Measurements from ENCODE around the gene CUL3. TPM values are rescaled to one million over a fixed set of nuclear protein-coding genes. Genes with fewer than 3 reads are reported as not detected.

The CUL3 gene
- total RNA-seq, 1 experiment from 2014 or later, result 79.8 TPM

DNA sequence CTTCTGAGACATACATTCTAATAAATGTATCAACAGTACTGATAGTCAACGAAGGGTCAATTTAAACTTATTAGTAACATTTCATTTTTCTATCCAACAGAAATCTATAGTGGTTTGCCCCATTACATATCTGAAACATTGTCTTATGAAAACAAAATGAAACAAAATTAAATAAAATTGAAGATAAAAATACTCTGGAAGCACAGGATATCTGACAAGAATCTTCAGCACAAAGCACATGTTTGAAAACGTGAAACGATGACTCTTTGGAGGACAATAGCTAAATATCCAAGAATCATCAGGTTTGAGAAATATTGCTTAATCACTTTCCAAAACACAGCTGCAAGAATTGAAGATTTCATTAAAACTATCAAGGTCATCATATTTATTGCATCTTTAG lies 112.3 kb downstream of the CUL3 start:
- DNase-seq (ENCODE audit: low read depth), result no peak

DNA sequence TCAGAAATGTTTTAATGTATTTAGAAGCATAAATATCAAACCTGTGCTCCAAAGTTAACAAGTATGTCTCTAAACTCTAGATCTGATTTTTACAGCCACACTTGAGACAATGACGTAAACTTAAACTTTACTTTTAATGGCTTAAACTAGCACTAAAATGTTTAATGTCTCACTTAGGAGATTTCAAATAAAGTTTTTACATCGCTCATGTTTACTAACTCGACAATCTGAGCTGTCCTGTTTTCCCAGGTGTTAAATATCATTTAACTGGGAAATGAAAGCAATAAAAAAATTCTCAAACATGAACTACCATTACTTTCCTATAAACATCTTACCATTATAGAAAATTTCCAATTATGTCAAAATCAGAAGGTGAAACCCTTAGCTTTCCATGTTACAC lies 113.0 kb downstream of the CUL3 start:
- DNase-seq (ENCODE audit: low read depth), result no peak

DNA sequence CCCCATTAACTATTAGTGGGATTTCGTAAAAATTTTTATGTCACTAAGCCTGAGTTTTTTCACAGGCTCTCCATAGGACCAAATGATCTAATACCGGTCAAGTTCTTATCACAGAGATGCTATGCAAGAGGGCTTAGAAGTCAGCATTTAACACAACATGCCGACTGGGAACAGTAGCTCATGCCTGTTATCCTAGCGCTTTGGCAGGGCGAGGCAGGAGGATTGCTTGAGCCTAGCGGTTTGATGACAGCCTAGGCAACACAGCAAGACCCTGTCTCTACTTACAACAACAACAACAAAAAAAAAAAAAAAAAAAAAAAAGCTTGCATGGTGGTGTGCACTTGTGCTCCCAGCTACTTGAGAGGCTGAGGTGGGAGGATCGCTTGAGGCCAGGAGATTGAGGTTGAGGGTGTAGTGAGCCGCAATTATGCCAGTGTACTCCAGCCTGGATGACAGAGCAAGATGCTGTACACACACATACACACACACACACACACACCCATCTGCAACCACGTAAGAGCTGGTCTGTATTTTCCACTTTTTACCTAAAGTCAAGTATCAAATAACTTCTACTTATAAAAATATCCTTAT lies 115.7 kb downstream of the CUL3 start:
- DNase-seq (ENCODE audit: low read depth), result no peak

DNA sequence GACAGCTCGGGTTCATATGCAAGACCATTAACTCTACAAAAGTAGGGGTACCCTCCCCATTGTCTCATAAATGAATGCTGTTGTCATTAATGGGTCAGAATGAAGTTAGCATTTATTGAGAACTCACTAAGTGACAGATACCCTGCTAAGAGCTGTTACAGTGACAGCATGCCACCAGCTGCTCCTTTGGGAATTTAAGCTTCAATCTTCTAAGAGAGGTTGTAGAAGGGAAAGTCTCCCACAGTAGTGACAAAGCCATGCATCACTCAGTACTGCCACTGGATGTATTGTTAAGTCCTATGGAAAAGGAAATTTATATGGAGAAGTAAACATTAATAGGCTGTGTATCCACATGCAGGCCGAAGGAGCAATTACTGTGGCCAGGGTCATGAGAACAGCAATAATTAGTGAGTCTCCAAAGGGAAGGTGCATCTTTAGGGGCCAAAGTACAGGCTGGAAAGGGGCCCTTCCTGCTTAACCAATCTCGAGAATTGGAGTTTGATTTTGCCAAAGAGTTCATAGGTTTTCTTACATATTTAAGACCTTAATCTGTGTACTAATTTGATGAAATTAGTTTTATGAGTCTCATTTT lies 118.8 kb downstream of the CUL3 start:
- no peak for DNase-seq (ENCODE audit: low read depth)

DNA sequence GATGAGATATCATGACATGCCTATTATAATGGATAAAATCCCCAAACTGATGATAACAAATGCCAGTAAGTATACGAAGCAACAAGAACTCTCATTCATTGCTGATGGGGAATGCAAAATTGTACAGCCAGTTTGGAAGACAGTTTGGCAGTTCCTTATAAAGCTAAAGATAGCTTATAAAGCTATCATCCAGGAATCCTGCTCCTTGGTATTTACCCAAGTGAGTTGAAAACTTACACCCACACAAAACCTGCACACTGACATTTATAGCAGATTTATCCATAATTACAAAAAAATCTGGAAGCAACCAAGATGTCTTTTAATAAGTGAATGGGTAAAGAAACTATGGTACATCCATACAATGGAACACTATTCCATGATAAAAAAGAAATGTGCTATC lies 123.8 kb downstream of the CUL3 start:
- no peak for DNase-seq (ENCODE audit: low read depth)

DNA sequence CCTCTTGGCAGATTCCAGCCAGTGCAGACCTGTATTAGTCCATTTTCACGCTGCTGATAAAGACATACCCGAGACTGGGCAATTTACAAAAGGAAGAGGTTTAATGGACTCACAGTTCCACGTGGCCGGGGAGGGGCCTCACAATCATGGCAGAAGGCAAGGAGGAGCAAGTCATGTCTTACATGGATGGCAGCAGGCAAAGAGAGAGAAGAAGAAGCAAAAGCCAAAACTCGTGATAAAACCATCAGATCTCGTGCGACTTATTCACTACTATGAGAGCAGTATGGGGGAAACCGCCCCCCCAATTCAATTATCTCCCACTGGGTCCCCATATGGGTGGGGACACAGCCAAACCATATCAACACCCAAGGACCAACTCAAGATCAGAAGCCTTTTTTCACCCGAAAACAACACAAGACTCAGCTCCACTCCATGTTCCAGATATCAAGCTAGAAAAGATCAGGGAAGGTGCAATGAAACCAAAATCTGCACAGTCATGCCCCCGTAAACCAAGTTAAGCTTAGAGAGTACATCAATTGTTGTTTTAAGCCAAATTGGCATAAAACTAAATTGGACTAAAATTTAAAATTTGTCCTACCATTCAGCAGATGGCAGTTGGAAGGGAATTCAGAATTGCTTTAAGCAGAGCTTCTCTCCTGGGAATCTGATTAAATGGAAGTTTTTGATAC lies 127.6 kb downstream of the CUL3 start:
- DNase-seq (ENCODE audit: low read depth), result no peak

DNA sequence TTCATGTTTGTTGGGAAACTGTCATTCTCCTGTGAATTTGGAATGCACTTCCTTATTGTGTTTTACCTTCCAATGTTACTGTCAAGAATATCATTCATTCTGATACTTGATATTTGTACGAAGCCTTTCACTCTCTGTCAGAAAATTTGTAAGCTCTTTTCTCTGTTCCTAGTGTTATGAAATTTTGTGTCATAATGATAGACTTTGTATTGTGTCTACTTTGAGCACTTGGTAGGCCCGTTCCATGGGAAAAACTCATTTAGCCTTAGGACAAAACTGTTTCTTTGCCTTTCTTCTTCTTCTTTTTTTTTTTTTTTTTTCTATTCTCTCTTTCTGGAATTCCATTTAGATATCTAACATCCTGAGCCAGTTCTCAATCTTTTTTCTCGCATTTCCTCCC lies 131.3 kb downstream of the CUL3 start:
- DNase-seq (ENCODE audit: low read depth), result no peak

DNA sequence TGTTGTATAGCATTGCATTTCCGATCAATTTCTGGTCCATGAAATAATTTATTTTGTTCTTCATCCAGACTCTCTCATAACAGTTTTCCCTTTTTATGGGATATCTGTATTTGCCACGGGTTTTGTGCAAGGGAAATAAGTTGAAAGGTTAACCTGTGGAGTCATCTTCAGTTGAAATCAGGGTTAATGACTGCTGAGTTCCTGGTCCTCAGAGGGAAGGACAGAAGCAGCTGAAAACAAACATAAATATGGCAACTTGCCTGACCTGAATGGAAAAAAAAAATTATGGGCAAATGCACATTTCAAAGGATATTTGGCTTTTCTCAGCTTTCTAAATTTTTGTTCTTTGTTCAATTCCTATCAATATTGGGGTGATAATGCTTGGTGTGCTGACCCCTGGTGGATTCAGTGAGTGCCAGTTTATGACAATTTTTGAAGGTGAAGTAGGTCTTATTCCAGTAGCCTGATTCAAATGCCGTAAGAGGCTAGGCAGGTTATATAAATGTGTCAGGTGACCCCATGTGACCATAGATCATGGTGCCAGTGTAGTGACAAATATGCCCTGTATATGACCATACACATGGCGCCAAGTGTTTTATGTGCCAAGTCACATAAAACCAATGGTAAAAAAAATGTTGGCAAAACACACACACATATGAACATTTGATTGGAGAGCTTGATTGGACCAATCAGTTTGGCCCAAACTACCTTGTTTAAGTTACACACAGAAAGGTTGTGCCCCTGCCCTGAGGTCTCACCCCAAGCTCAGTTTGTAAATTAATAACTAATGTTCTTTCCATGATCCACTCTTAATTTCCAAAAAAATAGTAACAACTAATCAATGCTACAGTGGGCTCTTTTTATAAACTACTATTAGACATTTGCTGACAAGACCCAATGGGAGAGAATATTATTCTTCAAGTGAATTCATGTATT lies 135.7 kb downstream of the CUL3 start:
- DNase-seq (ENCODE audit: low read depth), result no peak

DNA sequence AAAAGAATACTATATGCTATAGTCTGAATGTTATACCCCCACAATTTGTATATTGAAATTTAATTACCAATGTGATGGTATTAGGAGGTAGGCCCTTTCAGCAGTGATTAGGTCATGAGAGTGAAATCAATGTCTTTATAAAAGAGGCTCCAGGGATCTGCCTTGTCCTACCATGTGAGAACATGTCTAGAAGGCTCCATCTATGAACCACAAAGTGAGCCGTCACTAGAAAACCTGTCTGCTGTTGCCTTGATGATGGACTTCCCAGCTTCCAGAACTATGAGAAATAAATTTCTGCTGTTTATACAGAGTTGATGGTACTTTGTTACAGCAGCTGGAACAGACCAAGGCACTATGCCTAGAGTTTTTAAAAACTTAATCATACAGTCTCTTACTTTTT lies 136.9 kb downstream of the CUL3 start:
- DNase-seq (ENCODE audit: low read depth), result no peak

DNA sequence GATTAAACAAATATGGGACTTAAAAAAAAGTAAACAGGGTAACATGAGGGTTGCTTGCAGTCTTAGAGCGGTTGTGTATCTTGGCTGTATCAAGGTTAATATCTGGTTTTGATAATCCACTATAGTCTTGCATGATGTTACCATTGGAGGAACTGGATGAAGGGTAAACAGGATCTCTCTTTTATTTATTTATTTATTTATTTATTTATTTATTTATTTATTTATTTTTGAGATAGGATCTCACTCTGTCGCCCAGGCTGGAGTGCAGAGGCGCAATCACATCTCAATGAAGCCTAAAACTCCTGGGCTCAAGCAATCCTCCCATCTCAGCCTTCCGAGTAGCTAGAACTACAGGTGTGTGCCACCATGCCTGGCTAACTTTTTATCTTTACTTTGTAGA lies 140.4 kb downstream of the CUL3 start:
- DNase-seq (ENCODE audit: low read depth), result no peak

DNA sequence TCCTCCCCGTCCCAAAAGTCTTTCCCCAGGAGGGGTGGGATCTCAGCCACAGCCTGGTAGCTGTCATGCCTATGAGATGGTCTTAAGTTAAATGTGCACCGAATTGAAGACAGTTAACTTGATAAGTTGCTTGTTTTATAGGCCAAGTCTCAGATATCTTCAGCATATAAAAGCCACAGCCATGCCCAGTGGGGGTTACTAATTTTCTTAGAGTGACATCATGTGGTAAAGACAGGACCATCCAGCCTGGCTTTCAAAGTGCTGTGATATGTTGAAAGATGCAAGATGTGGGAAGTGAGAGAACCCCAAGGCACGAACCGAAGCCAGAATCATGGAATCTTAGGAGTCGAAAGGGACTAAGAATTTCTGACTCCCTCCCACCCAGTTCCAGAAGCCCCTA lies 141.1 kb downstream of the CUL3 start:
- no peak for DNase-seq (ENCODE audit: low read depth)

DNA sequence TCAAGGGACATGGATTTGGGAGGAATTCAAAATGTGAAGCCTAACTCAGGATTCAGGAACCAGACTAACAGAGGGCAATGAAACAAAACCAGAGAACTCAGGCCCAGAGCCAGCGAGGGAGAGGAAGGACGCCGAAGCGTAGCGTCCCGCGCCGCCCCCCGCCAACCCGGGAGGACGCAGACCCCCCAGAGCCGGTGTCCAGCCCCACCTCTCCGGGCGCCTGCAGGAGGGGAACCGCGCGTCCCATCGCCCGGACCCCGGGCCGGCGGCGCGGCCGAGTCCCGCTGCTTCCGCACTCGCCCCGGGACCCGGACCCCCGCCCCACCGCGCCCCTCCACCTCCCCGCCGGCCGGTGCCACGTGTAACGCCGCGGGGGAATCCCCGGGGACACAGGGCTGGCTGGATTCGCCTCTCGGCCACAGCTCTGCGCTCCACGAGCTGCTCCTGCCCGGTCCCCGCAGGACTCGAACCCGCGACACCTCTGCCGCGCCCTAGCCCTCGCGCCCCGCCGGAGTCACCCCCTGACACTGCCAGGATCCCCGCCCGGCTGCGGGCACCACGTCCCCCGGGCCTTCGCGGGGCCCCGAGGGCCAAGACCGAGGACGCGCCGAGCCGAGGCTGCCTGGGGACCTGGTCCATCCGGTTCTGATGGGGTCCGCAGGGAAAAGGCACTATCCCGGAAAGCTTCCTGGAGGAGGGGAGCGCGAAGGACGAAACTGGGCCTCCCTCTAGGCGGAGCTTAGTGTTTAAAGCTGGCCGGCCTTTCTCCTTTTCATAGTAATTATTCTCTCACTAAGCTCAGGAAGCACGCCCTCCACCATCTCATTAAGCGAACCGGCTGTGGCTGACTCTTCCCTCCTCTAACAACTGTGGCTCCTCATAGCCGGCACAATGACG lies 142.8 kb downstream of the CUL3 start:
- peak; percentile 34 for DNase-seq (ENCODE audit: low read depth)

DNA sequence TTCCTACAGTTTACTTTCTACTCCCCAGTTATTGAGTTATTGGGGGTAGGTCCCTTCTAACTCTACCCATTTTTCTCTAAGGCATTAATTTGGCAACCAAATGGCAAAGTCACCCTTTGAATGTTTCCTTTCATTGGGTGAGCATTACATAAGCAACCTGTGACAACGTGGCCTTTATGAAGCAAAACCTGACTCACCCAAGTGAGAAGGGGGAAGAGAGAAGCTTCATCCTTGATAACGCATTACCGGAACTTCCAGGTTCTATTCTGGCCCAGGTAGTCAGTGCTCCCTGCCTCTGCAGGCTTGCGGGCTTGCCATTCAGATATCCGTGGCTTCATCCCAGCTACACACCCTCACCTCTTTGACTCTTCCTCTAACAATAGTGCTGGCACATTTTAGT lies 144.2 kb downstream of the CUL3 start:
- no peak for DNase-seq (ENCODE audit: low read depth)

DNA sequence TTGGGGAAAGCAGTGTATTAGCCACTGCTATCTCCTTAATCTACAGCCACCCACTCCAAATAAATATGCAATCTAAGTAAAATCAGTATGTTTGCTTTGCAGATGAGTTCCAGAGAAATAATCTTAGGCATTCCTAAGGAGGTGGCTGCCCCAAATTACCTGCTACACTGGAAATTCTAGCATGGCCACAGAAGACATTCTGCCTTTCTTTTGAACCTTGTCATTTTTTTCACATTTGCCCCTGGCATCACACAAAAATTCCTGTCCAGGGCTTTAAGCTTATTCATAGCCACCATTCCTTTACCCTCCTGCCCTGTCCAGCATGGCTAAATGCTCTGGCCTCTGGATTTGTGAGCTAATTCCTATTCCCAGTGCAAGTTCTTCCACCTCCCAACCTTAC lies 146.4 kb downstream of the CUL3 start:
- DNase-seq (ENCODE audit: low read depth), result no peak

DNA sequence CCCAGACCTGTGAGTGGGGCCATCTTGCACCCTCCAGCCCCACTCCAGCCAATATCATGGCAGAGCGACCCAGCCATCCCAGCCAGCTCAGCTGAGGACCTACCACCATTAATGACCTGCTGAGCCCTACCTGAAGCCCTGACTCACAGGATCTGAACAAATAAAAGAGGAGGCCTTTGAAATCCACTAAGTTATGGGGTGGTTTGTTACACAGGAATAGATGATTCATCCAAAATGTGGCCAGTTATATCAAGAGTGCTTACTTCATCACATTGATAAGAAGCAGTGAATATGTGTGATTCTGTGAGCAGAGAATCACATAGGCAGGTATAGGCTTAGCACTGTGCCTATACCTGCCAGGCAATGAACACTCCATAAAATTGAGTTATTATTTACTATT lies 148.5 kb downstream of the CUL3 start:
- no peak for DNase-seq (ENCODE audit: low read depth)

DNA sequence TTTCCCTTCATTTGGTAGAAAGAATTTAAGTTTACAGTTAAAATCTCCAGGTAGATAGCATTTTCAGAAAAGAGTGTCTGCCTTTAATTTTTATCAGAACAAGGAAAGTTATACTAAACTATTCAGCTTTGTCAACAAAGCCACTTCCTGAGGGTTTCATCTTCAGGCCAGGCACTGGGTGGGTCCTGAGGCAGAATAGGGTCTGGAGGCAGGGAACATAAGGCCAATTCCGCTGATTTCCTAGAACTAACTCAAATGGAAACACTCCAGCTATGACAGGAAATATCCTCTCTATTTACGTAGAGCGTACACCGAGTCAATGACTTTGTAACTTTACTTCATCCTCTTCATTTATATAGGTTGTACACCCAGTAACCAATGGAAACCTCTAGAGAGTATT lies 150.5 kb downstream of the CUL3 start:
- no peak for DNase-seq (ENCODE audit: low read depth)

DNA sequence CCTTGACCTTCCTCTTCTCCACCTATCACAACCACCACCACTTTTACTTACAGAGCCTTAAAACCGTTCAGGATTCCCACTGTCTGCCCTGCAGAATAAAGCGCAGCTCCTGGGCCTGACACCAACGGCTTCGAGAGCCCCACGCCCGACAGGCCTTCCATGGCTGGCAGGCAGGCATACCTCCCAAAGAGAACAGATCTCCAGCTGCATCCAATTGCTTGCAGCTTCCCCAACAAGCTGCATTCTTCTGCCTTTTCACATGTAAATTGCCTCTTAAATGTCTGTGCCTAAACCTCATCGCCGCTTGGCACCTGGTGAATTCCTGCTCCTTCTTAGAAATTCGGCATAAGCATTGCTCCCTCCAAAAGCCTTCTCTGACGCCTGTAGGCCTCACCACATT lies 151.7 kb downstream of the CUL3 start:
- DNase-seq (ENCODE audit: low read depth), result no peak

DNA sequence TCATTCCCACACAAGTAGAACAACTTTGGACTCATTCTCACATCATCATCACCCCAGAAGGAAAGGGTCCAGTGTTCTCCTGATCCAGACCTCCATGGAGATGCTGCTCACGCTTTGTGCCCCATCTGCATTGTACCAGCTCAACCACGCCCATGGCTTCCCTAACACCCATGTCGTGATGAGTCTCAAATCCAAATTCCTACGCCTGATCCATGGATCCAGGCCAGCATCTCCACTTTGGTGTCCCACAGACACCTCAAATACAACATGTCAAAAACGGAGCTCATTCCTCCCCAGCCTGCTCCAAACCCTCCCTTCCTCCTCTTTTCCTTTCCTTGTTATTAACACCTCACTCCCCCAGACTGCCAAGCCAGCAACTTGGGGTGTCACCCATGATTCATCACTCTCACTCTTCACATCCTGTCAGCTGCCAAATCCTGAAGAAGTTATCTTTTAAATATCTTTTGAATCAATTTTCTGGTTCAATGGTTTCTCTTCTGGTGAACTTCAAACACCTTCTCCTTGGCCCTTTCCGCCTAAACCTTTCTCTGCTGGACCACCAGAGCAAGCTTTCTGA lies 153.1 kb downstream of the CUL3 start:
- DNase-seq (ENCODE audit: low read depth), result no peak

DNA sequence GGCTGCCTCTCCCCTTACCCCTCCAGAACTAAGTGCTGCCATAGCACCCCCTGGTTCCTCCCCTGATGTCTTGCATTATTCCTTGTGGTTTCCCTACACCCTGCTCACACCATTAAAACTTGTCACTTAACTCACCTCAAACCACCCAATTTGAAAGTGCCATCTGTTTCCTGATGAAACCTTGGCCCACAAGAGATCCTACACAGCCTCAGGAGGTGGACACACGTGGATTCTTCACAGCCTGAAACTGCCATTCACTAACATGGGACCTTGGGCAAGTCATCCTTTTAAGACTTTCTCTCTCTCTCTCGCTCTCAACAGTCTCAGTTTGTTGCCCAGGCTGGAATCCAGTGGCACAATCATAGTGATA lies 155.7 kb downstream of the CUL3 start:
- no peak for DNase-seq (ENCODE audit: low read depth)

DNA sequence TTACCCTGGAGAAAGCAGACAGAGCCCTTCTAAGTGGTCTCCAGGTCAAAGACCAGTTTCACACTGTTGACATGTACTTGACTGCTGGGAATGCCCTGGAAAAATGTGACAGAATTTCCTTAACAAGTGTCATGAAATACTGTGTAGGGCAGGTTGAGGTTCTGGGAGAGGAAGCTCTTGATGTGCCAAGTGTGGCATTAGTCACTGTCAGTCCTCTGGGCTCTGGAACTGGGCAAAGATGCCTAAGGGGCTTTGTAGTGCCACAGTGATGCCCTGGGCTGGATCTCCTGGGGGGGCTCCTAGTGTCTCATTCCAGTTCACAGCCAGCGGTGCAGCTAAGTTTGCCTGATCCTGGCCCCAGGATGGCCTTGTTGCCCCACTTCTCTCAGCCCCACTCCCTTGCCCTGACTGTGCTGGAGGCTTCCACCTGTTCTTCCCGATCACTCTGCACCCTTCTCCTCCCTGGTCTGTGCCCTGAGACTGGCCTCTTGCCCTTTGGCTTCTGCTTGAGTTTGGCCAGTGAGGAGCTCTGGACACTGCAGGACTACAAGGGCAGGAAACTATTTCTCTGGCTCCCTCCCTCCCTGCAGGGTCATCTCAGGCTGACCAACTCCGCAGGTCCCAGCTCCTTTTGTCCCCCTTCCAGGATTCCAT lies 156.2 kb downstream of the CUL3 start:
- DNase-seq (ENCODE audit: low read depth), result no peak

DNA sequence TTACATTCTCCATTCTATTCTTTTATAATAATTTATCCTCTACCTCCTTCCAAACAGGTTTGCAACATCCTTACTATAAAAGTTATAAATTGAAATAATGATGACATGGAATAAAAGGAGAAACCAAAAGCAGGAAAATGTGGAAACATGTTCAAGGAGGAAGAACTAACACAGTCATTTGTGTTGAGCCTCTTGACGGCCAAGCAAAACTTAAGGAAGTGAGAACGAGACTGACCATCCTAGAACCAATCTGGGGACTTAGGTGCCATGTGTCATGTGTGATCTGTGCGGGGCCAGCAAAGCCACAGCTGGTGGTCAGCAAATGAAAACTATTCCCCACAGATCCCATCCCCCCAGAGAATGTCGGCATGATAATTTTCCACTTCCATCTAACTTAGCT lies 157.7 kb downstream of the CUL3 start:
- no peak for DNase-seq (ENCODE audit: low read depth)

Measured in Daoy (cell line).